ENCODE data around the gene ADD1. TPM values are rescaled to one million over a fixed set of nuclear protein-coding genes. Genes with fewer than 3 reads are reported as not detected.

ADD1 gene
- total RNA-seq, 1 donor from 2014 or later: 131 TPM

DNA sequence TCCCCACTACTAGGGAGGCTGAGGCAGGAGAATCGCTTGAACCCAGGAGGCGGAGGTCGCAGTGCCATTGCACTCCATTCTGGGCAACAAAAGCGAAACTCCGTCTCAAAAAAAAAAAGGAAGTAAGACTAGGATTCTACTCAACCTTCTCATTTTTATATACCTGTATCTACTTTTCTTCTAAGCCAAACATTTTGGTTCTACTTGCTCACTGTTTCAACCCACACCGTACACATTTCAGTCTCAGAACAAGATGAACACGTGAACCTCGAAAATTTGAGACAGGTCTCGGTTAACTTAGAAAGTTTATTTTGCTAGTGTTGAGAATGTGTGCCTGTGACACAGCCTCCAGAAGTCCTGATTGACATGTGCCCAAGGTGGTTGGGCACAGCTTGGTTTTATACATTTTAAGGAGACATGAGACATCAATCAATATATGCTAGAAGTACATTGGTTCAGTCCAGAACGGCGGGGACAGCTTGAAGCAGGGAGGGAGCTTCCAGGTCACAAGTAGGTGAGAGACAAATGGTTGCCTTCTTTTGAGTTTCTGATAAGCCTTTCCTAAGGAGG is 3.7 kb downstream of the ADD1 start:
- no peaks in the 10 kb centered on the region for H3K27me3 Mint-ChIP-seq (ENCODE audit: insufficient read depth, low read depth)
- peaks cover 2% of the 10 kb centered on the region for H3K36me3 Mint-ChIP-seq
- H3K9me3 Mint-ChIP-seq: no peaks in the 10 kb centered on the region
- DNase-seq (ENCODE audit: low spot score): no peak
- TF ChIP-seq EZH2 (IDR thresholded peaks at IDR 0.05) (no peak), EZH2phosphoT487 (IDR thresholded peaks at IDR 0.05) (no peak)
- TF ChIP-seq, protein P1, sequence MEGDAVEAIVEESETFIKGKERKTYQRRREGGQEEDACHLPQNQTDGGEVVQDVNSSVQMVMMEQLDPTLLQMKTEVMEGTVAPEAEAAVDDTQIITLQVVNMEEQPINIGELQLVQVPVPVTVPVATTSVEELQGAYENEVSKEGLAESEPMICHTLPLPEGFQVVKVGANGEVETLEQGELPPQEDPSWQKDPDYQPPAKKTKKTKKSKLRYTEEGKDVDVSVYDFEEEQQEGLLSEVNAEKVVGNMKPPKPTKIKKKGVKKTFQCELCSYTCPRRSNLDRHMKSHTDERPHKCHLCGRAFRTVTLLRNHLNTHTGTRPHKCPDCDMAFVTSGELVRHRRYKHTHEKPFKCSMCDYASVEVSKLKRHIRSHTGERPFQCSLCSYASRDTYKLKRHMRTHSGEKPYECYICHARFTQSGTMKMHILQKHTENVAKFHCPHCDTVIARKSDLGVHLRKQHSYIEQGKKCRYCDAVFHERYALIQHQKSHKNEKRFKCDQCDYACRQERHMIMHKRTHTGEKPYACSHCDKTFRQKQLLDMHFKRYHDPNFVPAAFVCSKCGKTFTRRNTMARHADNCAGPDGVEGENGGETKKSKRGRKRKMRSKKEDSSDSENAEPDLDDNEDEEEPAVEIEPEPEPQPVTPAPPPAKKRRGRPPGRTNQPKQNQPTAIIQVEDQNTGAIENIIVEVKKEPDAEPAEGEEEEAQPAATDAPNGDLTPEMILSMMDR (IDR thresholded peaks at IDR 0.05): no peak
- no peak overlapping the region for H3K27ac Mint-ChIP-seq
- H3K4me3 ChIP-seq: no peak overlapping the region
- no peaks in the 10 kb centered on the region for H3K27me3 ChIP-seq
- no peak overlapping the region for H3K27ac ChIP-seq
- no peak overlapping the region for H3K4me2 ChIP-seq
- H3K9ac ChIP-seq: no peak overlapping the region
- H3F3A ChIP-seq (ENCODE audit: low read depth): peaks cover 24% of the 10 kb centered on the region
- no peak overlapping the region for H2AFZ ChIP-seq (replicated peaks)
- H3K79me2 ChIP-seq (ENCODE audit: low read depth): peaks cover 81% of the 10 kb centered on the region
- H3K4me3 Mint-ChIP-seq: peak overlapping the region; percentile 24
- peaks cover 5% of the 10 kb centered on the region for H3K4me1 ChIP-seq
- peaks cover 76% of the 10 kb centered on the region for H4K20me1 ChIP-seq (ENCODE audit: low read depth)
- H3K36me3 ChIP-seq: no peaks in the 10 kb centered on the region
- H3K9me3 ChIP-seq (ENCODE audit: low read depth): no peaks in the 10 kb centered on the region
- H3K4me1 Mint-ChIP-seq: peaks cover 38% of the 10 kb centered on the region

DNA sequence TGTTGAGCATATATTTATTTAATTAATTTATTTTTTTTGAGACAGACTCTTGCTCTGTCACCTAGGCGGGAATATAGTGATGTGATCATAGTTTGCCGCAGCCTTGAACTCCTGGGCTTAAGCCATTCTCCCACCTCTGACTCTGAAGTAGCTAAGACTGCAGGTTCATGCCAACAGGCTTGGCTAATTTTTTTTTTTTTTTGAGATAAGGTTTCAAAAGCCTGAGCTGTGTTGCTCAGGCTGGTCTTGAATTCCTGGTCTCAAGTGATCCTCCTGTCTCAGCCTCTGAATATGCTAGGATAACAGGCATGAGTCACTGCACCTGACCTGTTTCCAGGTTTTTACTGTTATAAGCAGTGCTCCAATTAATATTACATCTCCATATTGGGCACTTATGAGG is 4.8 kb downstream of the ADD1 start:
- no peak overlapping the region for H2AFZ ChIP-seq (replicated peaks)
- no peak overlapping the region for H3K4me2 ChIP-seq
- Mint-ChIP-seq H3K27me3 (ENCODE audit: insufficient read depth, low read depth) (no peaks in the 10 kb centered on the region), H3K9me3 (no peaks in the 10 kb centered on the region), H3K36me3 (peaks cover 2% of the 10 kb centered on the region), H3K4me3 (no peak overlapping the region), H3K4me1 (peaks cover 32% of the 10 kb centered on the region), H3K27ac (no peak overlapping the region)
- no peak overlapping the region for H3K9ac ChIP-seq
- peaks cover 17% of the 10 kb centered on the region for H3F3A ChIP-seq (ENCODE audit: low read depth)
- H3K27me3 ChIP-seq: no peaks in the 10 kb centered on the region
- H3K4me1 ChIP-seq: no peaks in the 10 kb centered on the region
- no peaks in the 10 kb centered on the region for H3K36me3 ChIP-seq
- TF ChIP-seq EZH2 (IDR thresholded peaks at IDR 0.05) (no peak), EZH2phosphoT487 (IDR thresholded peaks at IDR 0.05) (no peak)
- TF ChIP-seq, protein P1 (IDR thresholded peaks at IDR 0.05): no peak
- peaks cover 85% of the 10 kb centered on the region for H4K20me1 ChIP-seq (ENCODE audit: low read depth)
- H3K4me3 ChIP-seq: no peak overlapping the region
- H3K79me2 ChIP-seq (ENCODE audit: low read depth): peaks cover 92% of the 10 kb centered on the region
- no peaks in the 10 kb centered on the region for H3K9me3 ChIP-seq (ENCODE audit: low read depth)
- DNase-seq (ENCODE audit: low spot score): no peak
- no peak overlapping the region for H3K27ac ChIP-seq

DNA sequence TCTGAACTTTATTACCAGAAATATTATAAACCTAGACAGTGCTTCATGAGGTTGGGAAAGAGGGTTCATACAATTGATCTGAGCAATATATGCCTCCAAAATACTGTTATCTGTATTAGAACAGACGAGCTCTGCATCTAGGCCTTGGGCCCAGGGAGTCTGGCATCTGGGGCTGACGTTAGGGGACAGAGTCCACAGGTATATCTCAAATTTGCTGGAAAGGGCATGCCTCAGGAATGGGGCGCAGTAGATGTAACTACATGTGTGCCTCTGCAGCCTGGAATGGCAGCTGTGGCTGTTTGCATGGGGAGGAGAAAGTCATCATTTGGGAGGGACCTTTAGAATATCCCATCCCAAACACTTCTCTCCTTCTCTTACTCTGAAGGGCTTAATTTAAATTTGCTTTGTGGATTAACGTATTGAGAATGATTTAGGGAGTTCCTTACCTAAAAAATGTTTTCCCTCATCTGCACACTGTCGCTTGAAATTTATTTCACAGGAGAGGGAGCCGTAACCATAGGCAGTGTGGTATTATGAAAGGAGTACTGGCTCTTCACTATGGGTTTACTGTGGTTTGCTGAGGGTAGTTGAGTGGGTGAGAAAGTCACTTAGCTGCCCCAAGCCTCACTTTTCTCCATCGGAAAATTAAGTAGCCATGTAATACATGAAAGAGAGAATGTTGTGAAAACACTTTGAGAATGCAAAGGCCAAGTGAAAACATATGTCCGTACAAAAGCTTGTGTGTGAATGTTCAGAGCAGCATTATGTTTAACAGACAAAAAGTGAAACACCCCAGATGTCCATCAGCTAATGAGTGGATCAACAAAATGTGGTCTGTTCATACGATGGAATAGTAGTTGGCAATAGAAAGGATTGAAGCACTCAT is 5.9 kb downstream of the ADD1 start:
- no peak overlapping the region for H2AFZ ChIP-seq (replicated peaks)
- TF ChIP-seq EZH2 (IDR thresholded peaks at IDR 0.05): no peak
- TF ChIP-seq EZH2phosphoT487 (IDR thresholded peaks at IDR 0.05): no peak
- TF ChIP-seq, protein P1 (IDR thresholded peaks at IDR 0.05): no peak
- H3K27ac Mint-ChIP-seq: no peak overlapping the region
- H3K9me3 ChIP-seq (ENCODE audit: low read depth): no peaks in the 10 kb centered on the region
- H3K4me3 Mint-ChIP-seq: no peak overlapping the region
- no peak for DNase-seq (ENCODE audit: low spot score)
- no peaks in the 10 kb centered on the region for H3K4me1 ChIP-seq
- no peak overlapping the region for H3K27ac ChIP-seq
- peaks cover 3% of the 10 kb centered on the region for H3K36me3 Mint-ChIP-seq
- H3F3A ChIP-seq (ENCODE audit: low read depth): peaks cover 13% of the 10 kb centered on the region
- no peak overlapping the region for H3K9ac ChIP-seq
- H3K4me3 ChIP-seq: no peak overlapping the region
- no peaks in the 10 kb centered on the region for H3K27me3 Mint-ChIP-seq (ENCODE audit: insufficient read depth, low read depth)
- H3K27me3 ChIP-seq: no peaks in the 10 kb centered on the region
- H4K20me1 ChIP-seq (ENCODE audit: low read depth): peaks cover 95% of the 10 kb centered on the region
- no peaks in the 10 kb centered on the region for H3K9me3 Mint-ChIP-seq
- H3K4me2 ChIP-seq: no peak overlapping the region
- H3K79me2 ChIP-seq (ENCODE audit: low read depth): peaks cover 98% of the 10 kb centered on the region
- peaks cover 5% of the 10 kb centered on the region for H3K36me3 ChIP-seq
- H3K4me1 Mint-ChIP-seq: peaks cover 32% of the 10 kb centered on the region

Measured in neural progenitor cell (in vitro differentiated cells).